Anterior cingulate cortex (tissue), 58 donors: Measurements from ENCODE around the gene EPSTI1.
A peak's percentile ranks its signal among the peaks of the same experiment; 100 is the strongest.

ENCODE experiments used
- DNase-seq, 58 donors: peaks; one replicate each; lab custom pipeline; 2025; lab: John Stamatoyannopoulos, UW

Gene EPSTI1

DNA sequence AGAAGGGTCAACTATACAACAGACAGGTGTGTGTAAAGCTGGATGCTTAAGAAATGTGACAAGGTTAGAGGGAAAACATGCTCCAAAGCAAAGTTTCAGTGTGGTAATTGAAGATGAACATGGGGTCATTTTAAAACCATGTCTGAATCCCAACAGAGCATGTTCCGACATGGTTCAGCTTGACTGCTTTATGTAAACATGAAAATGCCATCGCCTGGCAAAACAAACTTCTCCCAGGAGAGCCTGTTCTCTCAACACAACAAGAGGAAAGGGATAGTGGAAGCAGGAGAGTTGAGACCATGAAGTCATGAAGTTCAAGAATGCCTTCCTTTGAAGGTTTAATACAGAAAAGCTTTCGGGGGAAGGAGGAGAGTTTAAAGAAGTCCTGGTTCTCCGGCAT is 85.8 kb downstream of the EPSTI1 start:
- DNase-seq: no peak

DNA sequence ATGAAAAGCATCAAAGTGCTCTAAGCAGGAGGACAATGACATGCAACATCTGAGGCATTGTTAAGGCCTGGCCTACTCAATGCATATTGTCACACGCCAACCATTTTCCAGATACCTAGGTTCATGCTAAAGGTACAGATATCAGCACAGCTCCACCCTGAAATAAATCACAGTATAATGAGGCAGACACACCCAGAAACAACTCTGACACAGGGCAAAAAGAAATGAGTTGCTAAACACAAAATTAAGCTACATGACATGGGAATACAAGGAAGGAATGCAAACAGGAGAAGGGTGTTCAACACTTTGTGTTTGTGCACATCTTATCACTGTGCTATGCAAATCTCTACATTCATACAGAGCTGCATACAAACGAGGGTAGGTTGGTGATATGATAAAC is 86.5 kb downstream of the EPSTI1 start:
- no peak for DNase-seq

DNA sequence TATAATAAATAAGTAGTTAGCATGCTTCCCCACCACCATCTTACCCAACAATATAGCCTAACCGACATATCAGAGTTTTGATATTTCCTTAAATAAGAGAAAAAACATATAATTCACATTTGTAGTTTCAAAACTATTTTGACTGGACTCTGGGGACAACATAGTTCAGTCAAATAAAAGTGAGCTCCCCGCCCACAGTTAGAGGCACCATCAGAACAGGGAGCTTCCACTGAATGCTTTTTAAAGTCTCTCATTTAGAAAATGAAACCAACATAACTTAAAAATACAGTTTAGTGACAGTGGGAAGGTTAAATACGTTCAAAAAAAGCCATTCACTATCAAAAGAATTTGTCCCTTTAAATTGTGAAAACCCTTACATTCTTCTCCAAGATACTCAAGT is 92.8 kb downstream of the EPSTI1 start:
- DNase-seq: no peak

DNA sequence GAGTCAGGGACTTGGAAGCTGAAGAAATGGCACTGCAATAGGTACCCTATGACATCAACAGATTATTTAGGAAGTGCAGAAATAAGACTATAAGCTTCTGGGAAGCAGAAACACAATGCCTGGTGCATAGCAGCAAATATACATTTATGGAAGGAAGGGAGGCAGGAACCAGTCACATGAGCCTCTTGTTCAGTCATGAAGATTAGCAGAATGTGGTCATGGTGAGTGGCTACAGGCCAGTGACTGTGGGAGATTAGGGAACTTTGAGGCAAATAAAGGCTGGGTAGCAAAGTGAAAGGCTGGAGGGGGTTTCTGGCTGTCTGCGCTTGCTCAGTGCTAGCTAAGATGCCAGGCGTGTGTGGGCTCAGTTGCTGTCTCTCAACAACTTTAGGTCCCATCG is 96.3 kb downstream of the EPSTI1 start:
- no peak for DNase-seq

DNA sequence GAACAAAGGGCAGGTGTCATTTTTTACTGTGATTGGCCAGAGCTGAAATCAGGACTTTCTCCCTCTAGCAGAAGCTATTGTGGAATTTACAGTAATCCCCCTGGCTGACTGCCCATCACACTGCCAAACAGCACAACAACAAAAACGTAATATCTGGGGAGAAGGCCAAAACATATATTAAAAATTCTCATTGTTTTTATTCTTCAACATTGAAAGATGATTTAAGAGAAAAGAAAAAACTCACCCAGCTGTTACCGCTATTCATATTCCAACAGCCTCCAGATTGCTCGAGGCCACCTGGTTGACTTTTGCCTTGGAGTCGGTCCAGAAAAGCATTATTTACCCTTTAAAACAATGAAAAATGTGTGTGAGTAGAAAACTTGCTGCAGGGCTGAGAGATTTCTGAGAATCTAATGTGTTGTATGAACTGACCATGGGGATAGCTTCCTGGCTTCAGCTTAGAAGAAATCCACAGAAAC is 97.2 kb downstream of the EPSTI1 start:
- DNase-seq: no peak

DNA sequence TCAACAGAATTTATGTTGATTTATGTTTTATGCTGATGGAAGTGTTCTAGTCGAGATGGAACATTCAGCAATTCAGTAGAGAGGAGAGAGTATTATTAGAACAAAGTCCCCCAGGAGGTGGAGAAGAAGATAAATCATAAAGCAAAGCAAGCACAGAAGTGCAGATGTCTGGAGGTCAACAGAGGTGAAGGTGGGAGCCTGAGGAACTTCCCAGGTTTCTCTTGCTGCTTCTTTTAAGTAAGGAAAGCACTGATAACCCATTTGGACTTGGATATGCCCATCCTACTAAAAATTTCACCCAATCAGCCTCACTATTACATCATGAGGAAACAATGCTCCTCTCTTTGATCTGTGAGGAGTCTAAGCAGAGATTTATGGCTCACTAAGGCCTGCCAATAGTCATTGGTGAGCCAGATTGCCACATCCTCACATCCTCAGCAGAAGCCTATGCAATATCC is 98.8 kb downstream of the EPSTI1 start:
- DNase-seq: no peak

DNA sequence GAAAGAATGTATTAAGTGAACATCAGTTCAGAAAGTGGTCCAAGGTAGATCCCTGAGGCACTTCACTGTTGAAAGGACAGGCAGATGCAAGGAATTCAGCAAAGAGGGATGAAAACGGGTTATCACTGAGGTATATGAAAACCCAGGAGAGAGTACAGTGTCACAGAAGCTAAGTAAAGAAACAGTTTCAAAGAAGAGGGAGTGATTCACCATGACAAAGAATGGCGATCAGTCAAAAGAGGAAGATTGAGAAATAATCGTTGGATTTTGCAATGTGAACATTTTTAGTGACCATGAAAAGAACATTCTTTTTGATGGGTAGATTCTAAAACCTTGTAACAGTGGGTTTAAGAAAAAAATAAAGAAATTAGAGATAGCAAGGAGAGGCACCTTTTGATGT is 99.3 kb downstream of the EPSTI1 start:
- no peak for DNase-seq

DNA sequence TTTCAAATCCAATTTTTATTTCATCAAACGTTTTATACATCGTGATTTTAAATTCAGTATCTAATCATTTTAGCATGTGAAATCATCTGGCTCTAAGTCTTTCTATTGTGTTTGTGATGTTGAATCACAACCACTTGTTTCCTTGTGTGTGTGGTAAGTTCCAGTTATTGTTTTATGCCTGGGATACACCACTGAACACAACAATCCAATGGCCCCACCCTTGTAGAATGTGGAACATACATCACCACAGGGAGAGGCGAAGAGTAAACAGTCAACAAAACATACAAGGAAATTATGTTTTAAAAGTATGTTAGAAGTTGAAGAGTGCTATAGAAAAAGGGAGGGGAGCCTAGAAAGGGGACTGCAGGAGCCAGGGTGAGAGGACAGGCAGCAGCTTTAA is 100.5 kb downstream of the EPSTI1 start:
- no peak for DNase-seq

DNA sequence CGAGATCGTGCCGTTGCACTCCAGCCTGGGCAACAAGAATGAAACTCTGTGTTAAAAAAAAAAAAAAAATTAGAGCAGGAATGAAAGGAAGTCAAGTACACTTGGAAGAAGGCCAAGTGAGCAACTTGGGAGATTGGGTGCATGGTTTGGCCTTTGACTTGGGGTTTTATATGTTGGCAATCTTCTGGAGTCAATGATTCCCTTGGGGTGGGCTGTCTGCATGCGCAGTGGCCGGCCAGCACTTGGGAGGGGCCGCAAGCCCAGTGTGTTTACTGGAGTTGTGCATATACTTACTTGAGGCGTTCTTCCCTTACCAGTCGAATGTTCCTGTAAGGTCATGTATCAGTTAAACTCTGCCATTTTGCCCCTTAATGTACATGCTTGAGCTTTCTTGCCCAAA is 106.7 kb downstream of the EPSTI1 start:
- no peak for DNase-seq

DNA sequence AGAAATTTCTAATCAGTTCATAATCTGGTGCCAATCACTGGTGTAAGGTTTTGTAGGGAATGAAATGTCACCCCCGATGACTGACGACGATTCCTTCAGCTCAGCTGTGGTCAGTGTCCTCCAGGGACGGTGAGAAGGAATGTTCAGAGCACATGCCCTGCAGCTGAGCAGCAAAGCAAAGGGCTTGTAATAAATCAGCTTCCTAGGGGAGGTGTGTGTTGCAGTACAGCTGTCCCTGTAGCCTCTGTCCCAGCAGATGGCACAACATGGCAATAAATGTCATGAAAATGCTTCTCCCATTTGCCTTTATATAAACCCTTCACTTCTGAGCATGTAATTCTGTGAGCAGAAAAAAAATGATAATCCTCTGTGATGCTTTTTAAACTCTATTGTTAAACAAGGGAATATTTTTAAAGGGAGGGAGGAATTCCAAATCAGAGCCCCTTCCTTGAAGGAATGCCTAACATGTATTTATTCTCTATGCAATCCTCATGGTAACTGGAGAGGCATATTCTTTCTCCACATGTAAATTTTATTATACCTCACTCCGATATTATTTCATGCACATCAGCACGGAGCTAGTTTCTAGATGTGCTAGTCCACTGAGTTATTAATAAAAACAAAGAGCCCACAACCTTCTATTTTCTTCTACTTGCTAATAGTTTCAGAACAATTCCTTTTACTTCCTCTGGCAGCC is 108.1 kb downstream of the EPSTI1 start:
- no peak for DNase-seq

DNA sequence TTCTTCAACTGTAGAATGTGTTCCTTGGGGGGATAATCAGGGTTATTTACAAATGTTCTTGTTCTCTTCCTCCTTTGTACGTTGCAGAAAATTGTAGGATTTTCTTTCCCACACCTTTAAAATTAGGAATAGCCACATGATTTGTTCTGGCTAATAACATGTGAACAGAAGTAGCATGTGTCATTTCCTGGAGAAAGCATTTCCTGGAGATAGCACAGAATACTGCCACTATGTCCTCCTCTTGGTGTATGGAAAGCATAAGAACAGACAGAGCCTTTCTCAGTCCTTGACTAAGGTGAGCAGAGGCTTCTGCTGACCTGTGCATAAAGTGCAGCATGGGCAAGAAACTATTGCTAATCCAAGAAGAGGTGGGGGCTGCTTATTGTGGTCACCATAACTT is 108.9 kb downstream of the EPSTI1 start:
- DNase-seq: no peak

DNA sequence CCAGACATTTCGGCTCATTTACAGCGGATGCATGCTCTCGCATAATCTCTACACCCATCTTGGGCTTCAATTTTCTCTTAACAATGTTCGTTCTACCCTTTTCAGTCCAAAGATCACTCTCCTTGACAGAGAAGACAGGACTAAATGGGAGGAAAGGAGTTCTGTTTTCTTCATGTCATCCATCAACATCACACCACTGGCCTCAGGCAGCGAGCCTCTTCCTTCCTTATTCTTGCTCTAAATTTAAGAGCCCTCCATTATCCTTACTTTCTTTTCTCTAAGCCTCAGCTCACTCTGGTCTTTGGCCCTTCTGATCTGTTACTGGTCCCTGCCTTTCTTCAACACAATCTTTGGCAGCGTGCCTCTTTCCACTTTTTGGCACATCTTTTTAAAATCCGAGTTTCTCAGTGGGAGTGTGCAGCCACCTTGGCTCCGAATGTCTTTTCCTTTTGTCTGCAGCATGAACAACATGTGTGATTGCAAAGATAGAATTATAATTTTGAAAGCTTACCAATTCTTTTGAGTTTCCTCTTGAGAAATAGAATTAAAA is 111.9 kb downstream of the EPSTI1 start:
- peak in 5 of 58 donors; percentile 1 to 19 (median 4) for DNase-seq

DNA sequence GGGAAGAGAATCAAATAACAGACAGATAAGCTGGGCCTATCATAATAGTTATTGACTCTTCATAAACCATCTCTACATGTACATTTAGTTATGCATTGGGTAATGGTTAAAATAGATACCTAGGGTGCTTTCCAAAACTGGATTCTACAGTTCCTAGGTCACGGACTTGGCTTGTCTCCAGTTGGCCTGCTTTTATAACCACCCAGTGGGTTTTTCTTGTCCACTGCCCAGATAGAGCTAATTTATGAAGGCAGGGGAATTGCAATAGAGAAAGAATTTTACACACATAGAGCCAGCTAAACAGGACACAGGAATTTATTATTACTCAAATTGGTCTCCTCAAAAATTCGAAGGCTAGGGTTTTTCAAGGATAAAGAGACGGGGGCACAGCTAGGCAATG is 113.3 kb downstream of the EPSTI1 start:
- DNase-seq: no peak

DNA sequence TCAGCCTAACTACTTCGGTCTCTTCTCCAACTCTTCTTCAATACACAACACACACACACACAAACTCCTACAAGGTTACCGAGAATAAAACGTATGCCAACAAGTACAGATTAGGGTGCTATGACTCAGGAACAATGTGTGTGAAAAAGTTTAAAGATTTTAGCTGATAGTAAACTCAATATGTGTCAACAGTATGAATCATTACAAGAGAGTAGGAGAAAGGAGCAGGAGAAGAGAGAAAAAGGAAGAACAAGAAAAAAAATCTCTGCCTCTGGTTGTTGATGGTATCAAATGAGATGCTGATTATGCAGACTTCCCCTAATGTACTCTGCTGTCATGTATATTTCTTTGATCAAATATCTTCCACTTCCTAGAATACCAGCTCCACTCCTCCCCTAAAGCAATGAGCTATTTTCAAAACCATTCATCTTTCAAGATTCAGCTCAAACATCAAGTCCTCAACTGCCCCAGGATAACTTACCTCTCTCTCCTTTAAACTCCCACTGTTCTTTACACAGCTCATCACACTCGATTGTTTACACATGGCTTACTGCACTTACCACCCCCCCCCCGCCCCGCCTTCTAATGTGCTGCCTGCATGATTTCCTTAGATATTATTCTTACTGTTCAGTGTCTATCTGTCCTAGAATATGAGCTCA is 115.0 kb downstream of the EPSTI1 start:
- DNase-seq: no peak

DNA sequence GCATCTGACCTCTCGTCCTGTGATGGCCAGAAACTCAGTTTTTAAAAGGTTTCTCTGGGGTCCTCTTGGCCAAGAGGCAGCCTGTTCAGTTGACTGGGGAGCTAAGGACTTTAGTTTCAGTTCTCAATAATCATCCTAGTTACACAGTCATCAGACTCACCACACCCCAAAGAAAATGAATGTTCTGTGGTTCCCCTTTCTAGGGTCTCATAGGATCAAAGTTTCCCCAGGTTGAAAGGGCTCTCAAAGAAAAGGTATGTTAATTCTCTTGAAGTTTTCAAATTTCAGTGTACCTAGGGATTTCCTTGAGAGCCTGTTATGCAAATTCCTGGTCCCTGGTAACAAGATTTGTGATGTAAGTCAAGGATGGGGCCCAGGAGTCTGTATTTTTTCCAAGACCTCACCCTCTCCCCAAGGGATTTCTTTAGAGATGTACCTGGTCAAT is 115.7 kb downstream of the EPSTI1 start:
- no peak for DNase-seq

DNA sequence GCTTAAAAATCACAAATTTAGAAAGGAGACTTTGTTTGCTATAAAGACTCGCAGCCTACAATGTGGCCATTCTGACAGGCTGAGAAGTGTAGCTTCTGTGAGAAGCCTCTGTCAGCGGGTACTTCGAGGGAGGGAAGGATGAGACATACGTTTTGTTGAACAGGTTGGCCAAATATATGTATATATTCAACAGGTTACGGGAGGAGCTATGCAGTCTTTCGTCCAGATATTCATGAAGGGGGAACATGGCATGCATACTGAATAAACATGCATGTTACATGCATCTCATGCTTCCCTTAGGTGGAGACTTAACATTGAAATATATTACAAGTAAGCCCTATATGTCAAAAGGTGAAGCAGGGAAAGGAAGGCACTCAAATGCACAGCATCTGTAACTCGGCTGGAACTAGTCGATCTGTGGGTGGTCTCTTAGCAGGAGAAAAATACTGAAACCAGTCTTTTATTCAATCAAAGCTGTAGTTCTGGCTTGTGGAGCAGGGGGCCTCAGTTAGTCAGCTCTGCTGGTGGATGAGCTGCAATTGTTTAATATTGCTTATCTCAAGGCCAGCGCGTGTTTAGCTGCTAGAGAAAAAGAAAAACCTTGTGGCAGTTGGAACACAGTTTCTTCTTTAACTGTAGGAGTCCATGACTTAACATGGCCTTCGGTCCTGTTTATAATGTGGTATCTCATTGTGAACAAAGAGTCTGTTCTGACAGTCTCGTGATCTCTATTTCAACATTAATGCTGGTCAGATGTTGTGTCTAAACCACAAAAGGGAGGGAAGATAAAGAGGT is 116.4 kb downstream of the EPSTI1 start:
- DNase-seq: peak in 1 of 58 donors; percentile 3

DNA sequence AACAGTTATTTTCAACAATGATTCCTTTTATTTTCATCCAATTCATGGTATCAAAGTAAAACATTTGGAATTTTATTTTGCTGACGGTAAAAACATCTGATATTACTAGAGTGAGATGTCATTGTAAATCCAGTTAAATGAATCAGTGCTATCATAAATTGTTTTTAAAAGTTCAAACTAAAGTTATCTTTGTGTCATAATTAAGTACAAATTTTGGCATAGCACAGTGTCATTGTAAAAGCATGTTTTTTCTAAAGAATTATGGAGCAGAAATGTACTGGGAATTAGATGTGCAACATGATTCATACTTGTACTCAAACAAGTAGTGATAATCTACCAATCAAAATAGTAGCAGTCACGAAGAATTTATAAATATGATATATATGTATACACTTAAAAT is 117.8 kb downstream of the EPSTI1 start:
- no peak for DNase-seq

DNA sequence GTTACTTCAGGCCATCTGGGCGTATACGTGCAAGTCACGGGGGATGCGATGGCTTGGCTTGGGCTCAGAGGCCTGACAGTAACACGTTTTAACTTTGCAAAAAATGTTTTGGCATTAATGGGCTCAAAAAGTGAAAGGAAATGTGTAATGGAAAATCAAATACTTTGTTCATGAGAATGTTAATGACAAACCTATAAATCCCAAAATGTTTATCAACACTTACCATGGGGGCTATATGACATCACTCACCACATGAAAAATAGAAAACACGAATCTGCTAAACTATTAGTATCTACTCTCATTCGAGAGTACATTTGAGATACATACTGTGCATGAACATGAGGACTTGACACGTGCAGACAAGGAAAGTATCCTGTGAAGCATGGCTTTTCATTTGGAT is 119.0 kb downstream of the EPSTI1 start:
- no peak for DNase-seq

DNA sequence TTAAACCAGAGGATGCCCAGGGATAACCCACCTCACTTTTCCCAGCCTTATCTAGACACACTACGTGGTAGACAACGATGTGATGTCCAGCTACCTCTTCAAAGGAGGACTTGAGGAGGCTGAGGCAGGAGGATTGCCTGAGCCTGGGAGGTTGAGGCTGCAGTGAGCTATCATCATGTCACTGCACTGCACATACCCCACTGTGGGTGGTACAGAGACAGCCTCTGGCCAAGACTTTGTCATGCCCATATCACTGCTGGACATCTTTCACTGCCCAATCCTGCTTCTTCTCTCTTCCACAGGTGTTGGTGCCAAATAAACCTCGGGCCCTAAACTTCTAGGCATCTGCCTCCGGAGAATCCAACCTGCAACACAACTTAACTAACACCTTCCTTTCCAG is 124.8 kb downstream of the EPSTI1 start:
- DNase-seq: no peak

DNA sequence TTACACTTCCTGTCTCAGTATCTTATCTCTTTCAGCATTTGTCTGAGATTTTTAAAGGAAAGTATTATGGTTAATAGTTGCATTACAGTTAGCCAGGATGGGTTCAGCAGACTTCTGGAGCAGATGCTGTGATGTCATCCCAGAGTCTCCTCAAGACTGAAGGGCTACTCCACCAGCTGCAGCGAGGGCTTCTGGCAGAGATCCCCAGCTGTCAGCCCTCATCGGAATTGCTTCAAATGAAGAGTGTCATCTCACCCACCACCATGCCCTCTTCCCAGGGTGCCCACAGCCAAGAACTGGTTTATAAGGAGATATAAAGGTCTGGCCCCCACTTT is 126.3 kb downstream of the EPSTI1 start:
- DNase-seq: no peak
